Uterus (tissue), 4 donors: ENCODE measurements around the gene SSBP3. TPM values are rescaled to one million over a fixed set of nuclear protein-coding genes. Genes with fewer than 3 reads are reported as not detected.

Experiments used
- DNase-seq, 2 donors: peaks; one replicate each; pipeline ENCODE4 v3.0.0-alpha.2; 2019 to 2020
- H3K27ac ChIP-seq, 2 donors: fragments of 200-600 bp; sonication (generic); 1 replicate in 1 of 2; 2 replicates in 1 of 2; pipeline ENCODE4 v1.5.1; 2016 to 2018
- H3K27me3 ChIP-seq, 2 donors: fragments of 200-600 bp; sonication (generic); one replicate each; pipeline ENCODE4 v1.5.1; 2018 to 2019; ENCODE audit warnings: control low read depth in 1 of 2
- H3K36me3 ChIP-seq, 2 donors: fragments of 200-600 bp; sonication (generic); one replicate each; pipeline ENCODE4 v1.5.1; 2019; ENCODE audit warnings: control low read depth in 1 of 2
- H3K4me1 ChIP-seq, 2 donors: fragments of 200-600 bp; sonication (generic); one replicate each; pipeline ENCODE4 v1.5.1; 2018 to 2019; ENCODE audit warnings: control low read depth in 1 of 2
- H3K4me3 ChIP-seq, 2 donors: fragments of 200-600 bp; sonication (generic); 1 replicate in 1 of 2; 2 replicates in 1 of 2; pipeline ENCODE4 v1.5.1; 2018 to 2019; ENCODE audit warnings: mild to moderate bottlenecking in 1 of 2
- H3K9me3 ChIP-seq, 2 donors: fragments of 200-600 bp; sonication (generic); one replicate each; pipeline ENCODE4 v1.5.1; 2019; ENCODE audit warnings: control low read depth in 1 of 2
- POLR2A ChIP-seq, 2 donors: fragments of 450-650 bp; IDR thresholded peaks; one replicate each; pipeline ENCODE4 v1.6.1; 2016; ENCODE audit warnings: antibody characterized with exemption in 2 of 2, mild to moderate bottlenecking in 1 of 2, moderate library complexity in 1 of 2
- intact Hi-C: fragments of 100-400 bp; cut with DNase I; formaldehyde crosslinking; loops from one replicate; pipeline ENCODE4 v1.15.1; 2023; ENCODE audit warnings: low total_unique reads
- total RNA-seq, 4 donors: library from RNA; depleted of rRNA in 3 of 4; stranded (reverse); fragments of >200 nt in 3 of 4; gene quantifications; one replicate each; pipeline versions ENCODE4 v1.1.0 to v1.2.4, GENCODE V29; 2014 to 2023
- TF ChIP-seq, protein P1 (sequence below), 4 experiments: fragments of 200-600 bp in 2 of 4; fragments of 450-650 bp in 2 of 4; sonication (generic) in 2 of 4; IDR thresholded peaks; one replicate each; pipeline ENCODE4 v1.5.1; 2016 to 2019; ENCODE audit warnings: antibody characterized with exemption in 4 of 4, mild to moderate bottlenecking in 2 of 4, moderate library complexity in 1 of 4
- donor health status: DM: yes; HTN: yes; CAD: no.

SSBP3 gene
- total RNA-seq, 4 donors from 2014 or later, result 19.7 to 125 (median 31.4) TPM

GRCh38 chr1:54360165-54361005 is 45.8 kb downstream of the SSBP3 start:
- H3K9me3 ChIP-seq, result no peaks in the 10 kb centered on the region
- no peak for DNase-seq
- intact Hi-C loops, result no loop called here
- no peaks in the 10 kb centered on the region for H3K27me3 ChIP-seq
- H3K36me3 ChIP-seq, result no peaks in the 10 kb centered on the region
- H3K4me3 ChIP-seq, result no peak overlapping the region
- peak overlapping the region in 1 of 2 donors; percentile 38 for H3K27ac ChIP-seq
- no peak for TF ChIP-seq POLR2A (IDR thresholded peaks at IDR 0.05)
- TF ChIP-seq, protein P1, sequence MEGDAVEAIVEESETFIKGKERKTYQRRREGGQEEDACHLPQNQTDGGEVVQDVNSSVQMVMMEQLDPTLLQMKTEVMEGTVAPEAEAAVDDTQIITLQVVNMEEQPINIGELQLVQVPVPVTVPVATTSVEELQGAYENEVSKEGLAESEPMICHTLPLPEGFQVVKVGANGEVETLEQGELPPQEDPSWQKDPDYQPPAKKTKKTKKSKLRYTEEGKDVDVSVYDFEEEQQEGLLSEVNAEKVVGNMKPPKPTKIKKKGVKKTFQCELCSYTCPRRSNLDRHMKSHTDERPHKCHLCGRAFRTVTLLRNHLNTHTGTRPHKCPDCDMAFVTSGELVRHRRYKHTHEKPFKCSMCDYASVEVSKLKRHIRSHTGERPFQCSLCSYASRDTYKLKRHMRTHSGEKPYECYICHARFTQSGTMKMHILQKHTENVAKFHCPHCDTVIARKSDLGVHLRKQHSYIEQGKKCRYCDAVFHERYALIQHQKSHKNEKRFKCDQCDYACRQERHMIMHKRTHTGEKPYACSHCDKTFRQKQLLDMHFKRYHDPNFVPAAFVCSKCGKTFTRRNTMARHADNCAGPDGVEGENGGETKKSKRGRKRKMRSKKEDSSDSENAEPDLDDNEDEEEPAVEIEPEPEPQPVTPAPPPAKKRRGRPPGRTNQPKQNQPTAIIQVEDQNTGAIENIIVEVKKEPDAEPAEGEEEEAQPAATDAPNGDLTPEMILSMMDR (IDR thresholded peaks at IDR 0.05), result no peak
- H3K4me1 ChIP-seq, result peaks cover 7 to 16% of the 10 kb centered on the region in 2 donors

DNA sequence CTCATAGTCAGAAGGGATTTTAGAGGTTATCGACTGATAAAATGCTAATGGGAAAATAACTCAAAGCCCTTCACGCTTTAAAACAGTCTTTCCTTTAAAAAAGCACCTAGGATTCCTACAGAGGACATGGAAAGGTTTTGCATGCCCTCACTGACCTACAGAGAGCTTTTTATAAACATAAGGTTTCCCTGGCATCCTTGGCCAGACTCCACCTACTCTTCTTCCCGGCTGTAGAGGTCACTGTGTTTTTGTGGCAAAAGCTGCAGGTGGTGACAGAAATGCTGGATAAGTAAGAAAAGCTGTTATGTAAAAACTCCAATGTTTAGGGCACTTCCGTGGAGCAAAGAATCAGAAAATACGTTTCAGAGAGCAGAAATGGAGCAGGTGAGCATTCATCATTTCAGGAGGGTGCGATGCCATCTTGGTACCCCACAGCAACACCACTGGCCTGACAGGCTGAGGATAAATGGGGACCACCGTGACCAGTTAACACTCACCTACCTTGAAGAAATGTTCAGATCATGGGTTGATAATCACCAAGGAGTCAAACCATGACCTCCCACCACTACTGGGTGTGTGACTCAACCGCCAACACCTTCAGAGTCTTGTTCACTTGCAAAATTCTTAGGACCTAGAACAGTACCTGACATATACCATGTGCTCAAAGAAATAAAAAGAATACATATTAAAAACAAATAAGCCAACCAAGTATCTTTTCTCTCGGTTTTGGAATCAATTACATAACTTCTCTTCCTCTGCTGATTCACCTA is 46.6 kb downstream of the SSBP3 start:
- Histone ChIP-seq H3K27me3 (no peaks in the 10 kb centered on the region), H3K36me3 (no peaks in the 10 kb centered on the region), H3K4me1 (peaks cover 7 to 22% of the 10 kb centered on the region in 2 donors), H3K27ac (no peak overlapping the region), H3K4me3 (no peak overlapping the region), H3K9me3 (no peaks in the 10 kb centered on the region)
- intact Hi-C loops, result no loop called here
- no peak for TF ChIP-seq POLR2A (IDR thresholded peaks at IDR 0.05)
- TF ChIP-seq, protein P1 (IDR thresholded peaks at IDR 0.05), result no peak
- no peak for DNase-seq

DNA sequence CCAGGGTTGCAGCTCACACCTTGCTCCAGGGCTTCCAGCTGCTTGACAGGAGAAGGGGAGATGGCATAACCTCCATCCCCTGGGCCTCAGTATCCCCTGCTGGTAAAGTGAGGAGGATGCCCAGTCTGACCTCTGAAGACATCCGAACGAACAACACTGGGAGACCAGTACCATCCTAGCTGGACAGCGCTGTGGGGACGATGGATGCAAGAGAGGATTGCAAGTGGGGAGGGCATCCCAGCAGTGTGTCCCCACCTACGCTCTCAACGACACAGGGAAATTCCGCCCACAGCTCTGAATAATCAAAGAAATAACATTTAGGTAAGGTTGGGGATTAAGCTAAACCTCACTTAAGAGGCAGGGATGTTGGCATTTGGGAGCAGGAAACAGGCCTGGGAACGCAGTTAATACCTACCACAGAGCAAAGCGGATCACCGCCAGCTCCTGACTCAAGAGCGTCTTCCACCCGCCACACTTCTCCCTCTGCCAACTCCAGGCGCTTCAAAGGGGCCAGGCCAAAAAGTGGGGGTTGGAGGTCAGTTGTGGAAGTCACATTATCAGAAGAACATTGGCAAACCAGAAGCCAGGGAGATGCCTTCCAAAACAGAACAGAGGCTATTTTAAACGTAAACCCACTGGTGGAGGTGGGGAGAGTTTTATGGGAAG is 47.6 kb downstream of the SSBP3 start:
- Histone ChIP-seq H3K9me3 (no peaks in the 10 kb centered on the region), H3K27me3 (no peaks in the 10 kb centered on the region), H3K27ac (no peak overlapping the region), H3K36me3 (no peaks in the 10 kb centered on the region), H3K4me1 (peaks cover 7 to 27% of the 10 kb centered on the region in 2 donors), H3K4me3 (no peak overlapping the region)
- intact Hi-C loops, result no loop called here
- no peak for TF ChIP-seq POLR2A (IDR thresholded peaks at IDR 0.05)
- TF ChIP-seq, protein P1 (IDR thresholded peaks at IDR 0.05), result no peak
- no peak for DNase-seq

DNA sequence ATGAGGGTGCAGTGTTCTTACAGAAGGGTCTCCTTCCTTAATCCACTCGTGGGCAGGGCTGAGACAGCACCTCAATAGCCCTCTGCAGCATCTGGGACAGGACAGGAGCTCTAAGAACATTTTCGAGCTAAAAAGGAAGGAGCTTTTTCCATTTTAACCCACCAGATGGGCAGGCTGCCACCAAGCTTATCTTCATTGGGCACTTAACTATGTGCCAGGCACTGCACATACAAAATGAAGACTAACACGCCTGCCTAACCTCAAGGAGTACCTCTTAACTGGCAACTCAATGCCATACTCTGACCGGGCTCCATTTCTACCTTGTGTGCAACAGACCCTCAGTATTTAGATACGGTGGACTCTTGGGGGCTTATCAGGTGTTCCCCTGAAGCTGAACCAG is 48.2 kb downstream of the SSBP3 start:
- no peak for DNase-seq
- intact Hi-C loops, result no loop called here
- Histone ChIP-seq H3K27ac (no peak overlapping the region), H3K36me3 (no peaks in the 10 kb centered on the region), H3K4me1 (peaks cover 7 to 27% of the 10 kb centered on the region in 2 donors), H3K4me3 (no peak overlapping the region), H3K27me3 (no peaks in the 10 kb centered on the region), H3K9me3 (no peaks in the 10 kb centered on the region)
- no peak for TF ChIP-seq POLR2A (IDR thresholded peaks at IDR 0.05)
- TF ChIP-seq, protein P1 (IDR thresholded peaks at IDR 0.05), result no peak
